ENCODE data around the gene ANP32E. TPM values are rescaled to one million over a fixed set of nuclear protein-coding genes. Genes with fewer than 3 reads are reported as not detected.
"Not testable (repeated sequence)": the region's sequence is repeated elsewhere in the genome, so short reads cannot be mapped to it uniquely, and the experiment has no call there.

Gene ANP32E
- total and polyA plus RNA-seq, 3 donors from 2014 or later, result 8.9 to 11.8 (median 10.5) TPM

- TF ChIP-seq CTCF (IDR thresholded peaks at IDR 0.05), result no peak
- TF ChIP-seq POLR2A (IDR thresholded peaks at IDR 0.05), result no peak
- Histone ChIP-seq H3K27me3 (no peaks in the 10 kb centered on the region), H3K4me1 (no peaks in the 10 kb centered on the region), H3K9me3 (no peaks in the 10 kb centered on the region), H3K36me3 (ENCODE audit: low read depth, missing control alignments) (no peaks in the 10 kb centered on the region), H3K27ac (no peak overlapping the region), H3K4me3 (no peak overlapping the region)
- no peak for DNase-seq
- intact Hi-C loops (cut with DNase I; ENCODE audit: low total_unique reads), result no loop called here
Measured at GRCh38 chr1:150227228-150227627, 8.7 kb downstream of the ANP32E start.

- no peak for DNase-seq
- Histone ChIP-seq H3K27me3 (no peaks in the 10 kb centered on the region), H3K36me3 (ENCODE audit: low read depth, missing control alignments) (no peaks in the 10 kb centered on the region), H3K4me3 (no peak overlapping the region), H3K27ac (no peak overlapping the region), H3K9me3 (no peaks in the 10 kb centered on the region), H3K4me1 (no peaks in the 10 kb centered on the region)
- TF ChIP-seq CTCF (IDR thresholded peaks at IDR 0.05), result no peak
- TF ChIP-seq POLR2A (IDR thresholded peaks at IDR 0.05), result no peak
- 78 to 90% methylated on average over 2 of the region's 2 CpGs for WGBS, 2 donors
- intact Hi-C loops (cut with DNase I; ENCODE audit: low total_unique reads), result no loop called here
Measured at GRCh38 chr1:150226486-150226885, 9.4 kb downstream of the ANP32E start.

- WGBS, 2 donors, result 91 to 100% methylated on average over 1 of the region's 1 CpG
- intact Hi-C loops (cut with DNase I; ENCODE audit: low total_unique reads), result no loop called here
- H3K4me3 ChIP-seq, result no peak overlapping the region
- no peaks in the 10 kb centered on the region for H3K27me3 ChIP-seq
- TF ChIP-seq CTCF (IDR thresholded peaks at IDR 0.05), result no peak
- no peak for TF ChIP-seq POLR2A (IDR thresholded peaks at IDR 0.05)
- no peaks in the 10 kb centered on the region for H3K36me3 ChIP-seq (ENCODE audit: low read depth, missing control alignments)
- no peaks in the 10 kb centered on the region for H3K9me3 ChIP-seq
- no peak overlapping the region for H3K27ac ChIP-seq
- DNase-seq, result no peak
- H3K4me1 ChIP-seq, result no peaks in the 10 kb centered on the region
Measured at GRCh38 chr1:150225546-150225945, 10.4 kb downstream of the ANP32E start.

- no peaks in the 10 kb centered on the region for H3K27me3 ChIP-seq
- DNase-seq, result no peak
- intact Hi-C loops (cut with DNase I; ENCODE audit: low total_unique reads), result no loop called here
- H3K4me3 ChIP-seq, result no peak overlapping the region
- no peak for TF ChIP-seq CTCF (IDR thresholded peaks at IDR 0.05)
- TF ChIP-seq POLR2A (IDR thresholded peaks at IDR 0.05), result no peak
- no peaks in the 10 kb centered on the region for H3K9me3 ChIP-seq
- no peaks in the 10 kb centered on the region for H3K36me3 ChIP-seq (ENCODE audit: low read depth, missing control alignments)
- no peak overlapping the region for H3K27ac ChIP-seq
- WGBS, 2 donors, result 90 to 96% methylated on average over 1 of the region's 1 CpG
- H3K4me1 ChIP-seq, result no peaks in the 10 kb centered on the region
Measured at GRCh38 chr1:150224983-150225382, 10.9 kb downstream of the ANP32E start.

GRCh38 chr1:150221552-150221951 is 14.4 kb downstream of the ANP32E start:
- intact Hi-C loops (cut with DNase I; ENCODE audit: low total_unique reads), result no loop called here
- Histone ChIP-seq H3K4me1 (no peaks in the 10 kb centered on the region), H3K4me3 (no peak overlapping the region), H3K9me3 (no peaks in the 10 kb centered on the region), H3K27ac (no peak overlapping the region), H3K36me3 (ENCODE audit: low read depth, missing control alignments) (no peaks in the 10 kb centered on the region), H3K27me3 (no peaks in the 10 kb centered on the region)
- 93 to 95% methylated on average over 2 of the region's 2 CpGs for WGBS, 2 donors
- DNase-seq, result no peak
- TF ChIP-seq CTCF (IDR thresholded peaks at IDR 0.05) (peak in 1 of 3 experiments; percentile 55), POLR2A (IDR thresholded peaks at IDR 0.05) (no peak)

GRCh38 chr1:150215855-150216254 is 20.1 kb downstream of the ANP32E start:
- H3K27ac ChIP-seq; H3K4me3 ChIP-seq; H3K4me1 ChIP-seq; DNase-seq; H3K36me3 ChIP-seq (ENCODE audit: low read depth, missing control alignments); H3K9me3 ChIP-seq; intact Hi-C loops (cut with DNase I; ENCODE audit: low total_unique reads); H3K27me3 ChIP-seq: not testable (repeated sequence)
- 76 to 87% methylated on average over 6 of the region's 6 CpGs for WGBS, 2 donors

DNA sequence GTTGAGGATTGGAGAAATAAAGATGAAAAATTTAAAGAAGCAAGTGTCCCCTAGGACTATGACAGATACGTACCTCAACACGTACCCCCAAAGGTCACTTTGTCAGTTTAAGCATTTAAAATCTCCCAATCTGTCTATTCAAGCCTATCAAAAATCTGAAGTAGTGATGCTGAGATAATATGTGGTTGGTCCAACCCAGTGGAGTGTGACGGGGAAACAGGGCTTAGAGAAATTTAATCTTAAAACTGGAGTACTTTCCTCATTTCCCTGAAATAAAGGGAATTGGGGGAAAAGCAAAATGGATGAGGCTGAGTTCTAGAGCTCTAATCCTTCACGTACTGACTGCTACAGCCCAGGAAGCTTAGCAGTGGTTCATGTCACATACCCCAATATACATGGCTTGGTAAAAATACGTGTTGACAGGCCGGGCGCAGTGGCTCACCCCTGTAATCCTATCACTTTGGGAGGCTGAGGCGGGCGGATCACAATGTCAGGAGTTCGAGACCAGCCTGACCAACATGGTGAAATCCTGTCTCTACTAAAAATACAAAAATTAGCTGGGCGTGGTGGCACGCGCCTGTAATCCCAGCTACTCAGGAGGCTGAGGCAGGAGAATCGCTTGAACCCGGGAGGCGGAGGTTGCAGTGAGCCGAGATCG is 21.7 kb downstream of the ANP32E start:
- H3K27me3 ChIP-seq; intact Hi-C loops (cut with DNase I; ENCODE audit: low total_unique reads); H3K36me3 ChIP-seq (ENCODE audit: low read depth, missing control alignments); H3K4me1 ChIP-seq; H3K9me3 ChIP-seq; DNase-seq: not testable (repeated sequence)
- WGBS, 2 donors, result 47 to 53% methylated on average over 16 to 18 of the region's 18 CpGs
- Histone ChIP-seq H3K4me3 (peak overlapping the region; percentile 42 to 52), H3K27ac (peak overlapping the region; percentile 55 to 84)
